Measurements from ENCODE around the gene CEMIP. TPM values are rescaled to one million over a fixed set of nuclear protein-coding genes. Genes with fewer than 3 reads are reported as not detected.

CEMIP gene
- total and polyA plus RNA-seq, 2 of the 13 experiments (the other 11 are each of a cell fraction or from before 2014, with no cell fraction given) = 4.3 to 28.5 TPM

GRCh38 chr15:80864666-80865065 is 85.5 kb downstream of the CEMIP start:
- BruUV-seq (replicated peaks) = no TSS peak
- Histone ChIP-seq H3K27me3 (ENCODE audit: control insufficient read depth in 1 of 2, insufficient read depth in 2 of 2, low read length in 2 of 2) (no peaks in the 10 kb centered on the region), H3K4me3 (replicated peaks in 1 of 3; ENCODE audit: insufficient read depth in 1 of 3, low read depth in 2 of 3, low read length in 3 of 3) (no peak overlapping the region), H3K27ac (ENCODE audit: extremely low read length, insufficient read depth, low read length) (no peak overlapping the region), H3K4me2 (ENCODE audit: low read depth, low read length) (no peak overlapping the region), H3K36me3 (replicated peaks in 1 of 2; ENCODE audit: control insufficient read depth in 1 of 2, insufficient read depth in 2 of 2, low read length in 2 of 2) (peaks cover 7 to 24% of the 10 kb centered on the region in 2 experiments; a peak in 2 of 5 replicates), H4K20me1 (ENCODE audit: insufficient read depth, low read length) (no peaks in the 10 kb centered on the region), H3K79me2 (ENCODE audit: insufficient read depth, low read length) (no peaks in the 10 kb centered on the region), H3K4me1 (ENCODE audit: insufficient read depth, low read length) (no peaks in the 10 kb centered on the region), H3K9me3 (ENCODE audit: low read length) (no peaks in the 10 kb centered on the region), H3K9ac (ENCODE audit: insufficient read depth, low read depth, low read length) (no peak overlapping the region), H2AFZ (ENCODE audit: low read length) (no peak overlapping the region)
- in situ Hi-C loops (cut with HindIII; ENCODE audit: extremely low pct_ligation_motif_present, low pct_unique_long_range_greater_than_20kb) = no loop called here
- 100% methylated on average over 4 of the region's 4 CpGs for WGBS (ENCODE audit: low lambda C conversion rate)
- POLR2A ChIA-PET = no interaction called here
- DNase-seq (ENCODE audit: low spot score) (no peak), FAIRE-seq (no peak), ATAC-seq (no peak)
- TF ChIP-seq NBN (conservative IDR thresholded peaks at IDR 0.05) (no peak), NCOA2 (CRISPR knock-in tag; IDR thresholded peaks at IDR 0.05) (no peak), ZNF160 (CRISPR knock-in tag; IDR thresholded peaks at IDR 0.05) (no peak), ZNF367 (CRISPR knock-in tag; IDR thresholded peaks at IDR 0.05; ENCODE audit: borderline replicate concordance) (no peak), TEF (CRISPR knock-in tag; IDR thresholded peaks at IDR 0.05) (no peak), ISX (CRISPR knock-in tag; conservative IDR thresholded peaks at IDR 0.05) (no peak), ATAD3A (CRISPR knock-in tag; IDR thresholded peaks at IDR 0.05) (no peak), ZNF720 (CRISPR knock-in tag; IDR thresholded peaks at IDR 0.05) (no peak), ZNF362 (CRISPR knock-in tag; IDR thresholded peaks at IDR 0.05; ENCODE audit: borderline replicate concordance) (no peak), ZMYM4 (CRISPR knock-in tag; IDR thresholded peaks at IDR 0.05) (no peak), SRF (IDR thresholded peaks at IDR 0.05; ENCODE audit: low read depth, low read length) (no peak), RXRA (CRISPR knock-in tag; IDR thresholded peaks at IDR 0.05) (no peak)
- intact Hi-C loops (cut with micrococcal nuclease; ENCODE audit: unreplicated experiment) = no loop called here
- CTCF ChIA-PET (ENCODE audit: low intra/inter-chr PET ratio, low total read pairs) = no interaction called here
